K562 (cell line): ENCODE measurements around the gene SLC44A2. TPM values are rescaled to one million over a fixed set of nuclear protein-coding genes. Genes with fewer than 3 reads are reported as not detected.

Source experiments
- EGR1 ChIP-seq: fragments of 450-650 bp; conservative IDR thresholded peaks from 2 replicates; pipeline ENCODE4 v1.6.1; 2017; ENCODE audit warnings: mild to moderate bottlenecking
- NR3C1 ChIP-seq: sonication (generic); formaldehyde crosslinking; IDR thresholded peaks from 2 replicates; pipeline ENCODE4 v1.8.1; 2022; ENCODE audit warnings: missing genetic modification reagents
- PHB ChIP-seq: fragments of 250-450 bp; sonication (Bioruptor Pico); IDR thresholded peaks from 2 replicates; pipeline ENCODE4 v1.5.0; 2021
- POLR2B ChIP-seq: fragments of 450-650 bp; IDR thresholded peaks from 2 replicates; pipeline ENCODE4 v1.6.1; 2018; ENCODE audit warnings: low read depth; ENCODE audit not compliant: partially characterized antibody
- SUPT5H ChIP-seq: fragments of 450-650 bp; IDR thresholded peaks from 2 replicates; pipeline ENCODE4 v1.6.1; 2016
- TAF7 ChIP-seq: fragments of 450-650 bp; IDR thresholded peaks from 2 replicates; pipeline ENCODE4 v1.6.1; 2016; ENCODE audit warnings: missing genetic modification characterization, missing compliant biosample characterization
- ZNF668 ChIP-seq: fragments of 250-450 bp; sonication (Bioruptor Pico); IDR thresholded peaks from 2 replicates; pipeline ENCODE4 v1.8.0; 2022; ENCODE audit warnings: mild to moderate bottlenecking, inconsistent platforms
- polyA plus RNA-seq, 8 experiments: library from polyadenylated mRNA; depleted of rRNA in 4 of 8; stranded (reverse) in 5 of 8; unstranded in 3 of 8; fragments of >200 nt; fragmentation: Nextera tagmentation in 2 of 8; fragmentation: Illumina TruSeq in 1 of 8; extraction: Ambion mirVana in 2 of 8; extraction: Trizol in 1 of 8; gene quantifications; 2 replicates each; pipeline versions ENCODE4 v1.2.1 to v1.2.3, GENCODE V29; 2011 to 2014; ENCODE audit warnings: inconsistent platforms in 1 of 8, missing spikeins in 1 of 8
- total RNA-seq, 7 experiments: library from RNA; depleted of rRNA in 6 of 7; stranded (reverse); fragments of >200 nt in 6 of 7; fragmentation: Illumina TruSeq in 2 of 7; extraction: Trizol in 2 of 7; gene quantifications; 2 replicates each; pipeline versions ENCODE4 v1.2.1 to v1.2.3, GENCODE V29; 2011 to 2021; ENCODE audit warnings: low replicate concordance in 1 of 7
- TF ChIP-seq, protein P1 (sequence below): IDR thresholded peaks from 2 replicates; pipeline ENCODE4 v1.6.1; 2011; ENCODE audit warnings: borderline replicate concordance, low read depth, mild to moderate bottlenecking, moderate library complexity, low read length; ENCODE audit not compliant: insufficient read depth, poor library complexity, severe bottlenecking
- TF ChIP-seq, protein P2 (sequence below): sonication (generic); formaldehyde crosslinking; IDR thresholded peaks from 2 replicates; pipeline ENCODE4 v1.8.0; 2022; ENCODE audit warnings: missing genetic modification reagents, mild to moderate bottlenecking, borderline replicate concordance
- TF ChIP-seq, protein P3 (sequence below): fragments of 250-450 bp; sonication (Bioruptor Pico); IDR thresholded peaks from 2 replicates; pipeline ENCODE4 v1.8.0; 2021; ENCODE audit warnings: moderate library complexity, mild to moderate bottlenecking, inconsistent platforms
- TF ChIP-seq, protein P4 (sequence below): fragments of 250-450 bp; sonication (Bioruptor Pico); IDR thresholded peaks from 2 replicates; pipeline ENCODE4 v1.4.0; 2020; ENCODE audit warnings: borderline replicate concordance
- TF ChIP-seq, protein P5 (sequence below): fragments of 450-650 bp; IDR thresholded peaks from one replicate; pipeline ENCODE4 v1.6.1; 2018; ENCODE audit warnings: mild to moderate bottlenecking, moderate library complexity; ENCODE audit not compliant: partially characterized antibody

Gene SLC44A2
- total and polyA plus RNA-seq, 9 of the 15 experiments (the other 6 are each of a cell fraction or from before 2014, with no cell fraction given): 1.1 to 34.2 (median 8.1) TPM

DNA sequence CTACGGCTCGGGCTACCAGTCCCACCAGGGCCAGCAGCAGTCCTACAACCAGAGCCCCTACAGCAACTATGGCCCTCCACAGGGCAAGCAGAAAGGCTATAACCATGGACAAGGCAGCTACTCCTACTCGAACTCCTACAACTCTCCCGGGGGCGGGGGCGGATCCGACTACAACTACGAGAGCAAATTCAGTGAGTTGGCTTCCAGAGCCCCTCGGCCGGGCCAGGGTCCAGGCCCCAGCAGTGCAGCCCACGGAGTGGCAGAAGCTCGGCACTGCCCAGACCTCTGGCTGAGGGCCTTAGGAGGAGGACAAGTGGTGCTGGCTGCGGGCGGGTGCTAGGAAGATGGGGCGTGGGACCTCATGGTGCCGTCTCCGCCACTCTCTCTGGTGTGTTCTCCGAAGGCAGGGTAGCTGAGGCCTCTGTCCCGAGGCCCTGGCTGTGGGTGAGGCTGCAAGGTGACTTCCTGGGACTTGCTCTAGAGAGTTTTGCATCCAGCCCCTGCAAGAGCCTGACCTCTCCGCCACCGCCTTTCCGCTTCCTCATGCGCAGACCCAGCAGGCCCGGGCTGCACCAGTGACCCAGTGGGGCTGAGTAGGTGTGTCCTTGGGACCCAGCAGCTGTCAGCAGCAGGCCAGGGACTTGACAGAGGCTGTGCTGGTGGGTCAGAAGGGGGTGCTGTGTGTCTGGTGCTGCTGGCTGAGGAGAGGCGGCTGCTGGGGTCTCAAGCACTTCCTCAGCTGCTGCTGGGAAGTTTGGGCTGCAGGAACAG, 62.4 kb downstream of the SLC44A2 start (continued):
- TF ChIP-seq, protein P1, sequence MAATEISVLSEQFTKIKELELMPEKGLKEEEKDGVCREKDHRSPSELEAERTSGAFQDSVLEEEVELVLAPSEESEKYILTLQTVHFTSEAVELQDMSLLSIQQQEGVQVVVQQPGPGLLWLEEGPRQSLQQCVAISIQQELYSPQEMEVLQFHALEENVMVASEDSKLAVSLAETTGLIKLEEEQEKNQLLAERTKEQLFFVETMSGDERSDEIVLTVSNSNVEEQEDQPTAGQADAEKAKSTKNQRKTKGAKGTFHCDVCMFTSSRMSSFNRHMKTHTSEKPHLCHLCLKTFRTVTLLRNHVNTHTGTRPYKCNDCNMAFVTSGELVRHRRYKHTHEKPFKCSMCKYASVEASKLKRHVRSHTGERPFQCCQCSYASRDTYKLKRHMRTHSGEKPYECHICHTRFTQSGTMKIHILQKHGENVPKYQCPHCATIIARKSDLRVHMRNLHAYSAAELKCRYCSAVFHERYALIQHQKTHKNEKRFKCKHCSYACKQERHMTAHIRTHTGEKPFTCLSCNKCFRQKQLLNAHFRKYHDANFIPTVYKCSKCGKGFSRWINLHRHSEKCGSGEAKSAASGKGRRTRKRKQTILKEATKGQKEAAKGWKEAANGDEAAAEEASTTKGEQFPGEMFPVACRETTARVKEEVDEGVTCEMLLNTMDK: no peak
- TF ChIP-seq TAF7 (tag) (no peak), PHB (CRISPR knock-in tag) (no peak), ZNF668 (CRISPR knock-in tag) (no peak), EGR1 (0 out of 2 replicates have a peak, but pooled peaks have one; percentile 13), SUPT5H (peak; percentile 51), POLR2B (peak; percentile 17), NR3C1 (CRISPR knock-in tag) (no peak)
- TF ChIP-seq, protein P2, sequence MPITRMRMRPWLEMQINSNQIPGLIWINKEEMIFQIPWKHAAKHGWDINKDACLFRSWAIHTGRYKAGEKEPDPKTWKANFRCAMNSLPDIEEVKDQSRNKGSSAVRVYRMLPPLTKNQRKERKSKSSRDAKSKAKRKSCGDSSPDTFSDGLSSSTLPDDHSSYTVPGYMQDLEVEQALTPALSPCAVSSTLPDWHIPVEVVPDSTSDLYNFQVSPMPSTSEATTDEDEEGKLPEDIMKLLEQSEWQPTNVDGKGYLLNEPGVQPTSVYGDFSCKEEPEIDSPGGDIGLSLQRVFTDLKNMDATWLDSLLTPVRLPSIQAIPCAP (CRISPR knock-in tag): no peak
- TF ChIP-seq, protein P3, sequence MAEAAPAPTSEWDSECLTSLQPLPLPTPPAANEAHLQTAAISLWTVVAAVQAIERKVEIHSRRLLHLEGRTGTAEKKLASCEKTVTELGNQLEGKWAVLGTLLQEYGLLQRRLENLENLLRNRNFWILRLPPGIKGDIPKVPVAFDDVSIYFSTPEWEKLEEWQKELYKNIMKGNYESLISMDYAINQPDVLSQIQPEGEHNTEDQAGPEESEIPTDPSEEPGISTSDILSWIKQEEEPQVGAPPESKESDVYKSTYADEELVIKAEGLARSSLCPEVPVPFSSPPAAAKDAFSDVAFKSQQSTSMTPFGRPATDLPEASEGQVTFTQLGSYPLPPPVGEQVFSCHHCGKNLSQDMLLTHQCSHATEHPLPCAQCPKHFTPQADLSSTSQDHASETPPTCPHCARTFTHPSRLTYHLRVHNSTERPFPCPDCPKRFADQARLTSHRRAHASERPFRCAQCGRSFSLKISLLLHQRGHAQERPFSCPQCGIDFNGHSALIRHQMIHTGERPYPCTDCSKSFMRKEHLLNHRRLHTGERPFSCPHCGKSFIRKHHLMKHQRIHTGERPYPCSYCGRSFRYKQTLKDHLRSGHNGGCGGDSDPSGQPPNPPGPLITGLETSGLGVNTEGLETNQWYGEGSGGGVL (CRISPR knock-in tag): no peak
- TF ChIP-seq, protein P4, sequence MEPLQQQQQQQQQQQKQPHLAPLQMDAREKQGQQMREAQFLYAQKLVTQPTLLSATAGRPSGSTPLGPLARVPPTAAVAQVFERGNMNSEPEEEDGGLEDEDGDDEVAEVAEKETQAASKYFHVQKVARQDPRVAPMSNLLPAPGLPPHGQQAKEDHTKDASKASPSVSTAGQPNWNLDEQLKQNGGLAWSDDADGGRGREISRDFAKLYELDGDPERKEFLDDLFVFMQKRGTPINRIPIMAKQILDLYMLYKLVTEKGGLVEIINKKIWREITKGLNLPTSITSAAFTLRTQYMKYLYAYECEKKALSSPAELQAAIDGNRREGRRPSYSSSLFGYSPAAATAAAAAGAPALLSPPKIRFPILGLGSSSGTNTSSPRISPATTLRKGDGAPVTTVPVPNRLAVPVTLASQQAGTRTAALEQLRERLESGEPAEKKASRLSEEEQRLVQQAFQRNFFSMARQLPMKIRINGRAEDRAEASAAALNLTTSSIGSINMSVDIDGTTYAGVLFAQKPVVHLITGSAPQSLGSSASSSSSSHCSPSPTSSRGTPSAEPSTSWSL: no peak
- TF ChIP-seq, protein P5, sequence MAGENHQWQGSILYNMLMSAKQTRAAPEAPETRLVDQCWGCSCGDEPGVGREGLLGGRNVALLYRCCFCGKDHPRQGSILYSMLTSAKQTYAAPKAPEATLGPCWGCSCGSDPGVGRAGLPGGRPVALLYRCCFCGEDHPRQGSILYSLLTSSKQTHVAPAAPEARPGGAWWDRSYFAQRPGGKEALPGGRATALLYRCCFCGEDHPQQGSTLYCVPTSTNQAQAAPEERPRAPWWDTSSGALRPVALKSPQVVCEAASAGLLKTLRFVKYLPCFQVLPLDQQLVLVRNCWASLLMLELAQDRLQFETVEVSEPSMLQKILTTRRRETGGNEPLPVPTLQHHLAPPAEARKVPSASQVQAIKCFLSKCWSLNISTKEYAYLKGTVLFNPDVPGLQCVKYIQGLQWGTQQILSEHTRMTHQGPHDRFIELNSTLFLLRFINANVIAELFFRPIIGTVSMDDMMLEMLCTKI: no peak
